Measurements from ENCODE around the gene MAP4. TPM values are rescaled to one million over a fixed set of nuclear protein-coding genes. Genes with fewer than 3 reads are reported as not detected.
A peak's percentile ranks its signal among the peaks of the same experiment; 100 is the strongest.
"Not testable (repeated sequence)": the region's sequence is repeated elsewhere in the genome, so short reads cannot be mapped to it uniquely, and the experiment has no call there.

MAP4 gene
- total RNA-seq, 1 donor from 2014 or later: 471 TPM

DNA sequence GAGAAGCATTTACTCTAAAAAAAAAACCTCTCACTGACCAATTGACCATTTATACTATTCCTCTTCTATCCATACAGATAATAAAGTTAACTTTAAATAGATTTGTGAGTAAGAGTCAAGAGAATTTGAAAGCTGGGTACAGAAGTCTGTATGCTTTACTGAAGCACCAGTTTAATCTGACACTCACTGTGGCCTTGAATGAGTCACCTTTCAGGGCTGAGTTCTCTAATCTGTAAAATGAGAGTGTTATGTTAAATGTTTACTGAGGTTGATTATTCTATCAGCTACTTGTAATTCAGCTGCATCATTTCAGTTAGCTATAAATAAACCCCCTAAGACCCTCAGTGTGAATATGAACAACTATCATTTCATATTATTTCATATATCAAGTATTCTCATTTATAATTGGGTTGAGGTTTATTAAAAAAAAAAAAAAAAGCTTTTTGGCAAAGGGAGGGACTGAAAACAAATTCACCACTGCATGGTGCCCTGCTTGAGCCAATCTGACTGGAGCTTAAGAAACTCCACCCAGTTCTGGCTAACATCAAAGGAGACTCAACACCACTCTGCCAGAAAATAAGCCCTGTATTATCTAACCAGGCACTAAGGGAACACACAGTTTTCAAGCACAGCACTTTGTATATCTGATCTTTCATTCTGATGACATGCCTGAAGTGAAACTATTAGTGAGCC, 2.8 kb downstream of the MAP4 start:
- Mint-ChIP-seq H3K4me1 (ENCODE audit: low read depth, unreplicated experiment) (peaks cover 65% of the 10 kb centered on the region), H3K27ac (ENCODE audit: unreplicated experiment) (peak overlapping the region; percentile 35), H3K27me3 (ENCODE audit: low read depth, unreplicated experiment) (no peaks in the 10 kb centered on the region), H3K4me3 (ENCODE audit: unreplicated experiment) (no peak overlapping the region), H3K36me3 (ENCODE audit: low read depth, unreplicated experiment) (peaks cover 8% of the 10 kb centered on the region), H3K9me3 (ENCODE audit: unreplicated experiment) (no peaks in the 10 kb centered on the region)
- Histone ChIP-seq H3K9ac (ENCODE audit: low read length) (peak overlapping the region; percentile 23), H3K4me3 (ENCODE audit: insufficient read depth, low read depth, low read length) (no peak overlapping the region), H3K4me1 (ENCODE audit: insufficient read depth, low read length) (peaks cover 36% of the 10 kb centered on the region), H3K79me2 (ENCODE audit: insufficient read depth, low read length) (peaks cover 92% of the 10 kb centered on the region), H3K27me3 (ENCODE audit: insufficient read depth, low read length) (no peaks in the 10 kb centered on the region), H3K36me3 (ENCODE audit: insufficient read depth, low read length) (no peaks in the 10 kb centered on the region), H3K9me3 (ENCODE audit: insufficient read depth, low read depth, low read length) (no peaks in the 10 kb centered on the region), H3K27ac (ENCODE audit: low read depth, low read length) (peak overlapping the region; percentile 56), H2AFZ (ENCODE audit: low read depth, low read length) (no peak overlapping the region), H3K4me2 (ENCODE audit: low read length) (peak overlapping the region; percentile 44), H4K20me1 (ENCODE audit: insufficient read depth, low read length) (peaks cover 93% of the 10 kb centered on the region)
- FAIRE-seq (no peak), DNase-seq (ENCODE audit: low read depth) (peak; percentile 87)
- TF ChIP-seq, protein P1, sequence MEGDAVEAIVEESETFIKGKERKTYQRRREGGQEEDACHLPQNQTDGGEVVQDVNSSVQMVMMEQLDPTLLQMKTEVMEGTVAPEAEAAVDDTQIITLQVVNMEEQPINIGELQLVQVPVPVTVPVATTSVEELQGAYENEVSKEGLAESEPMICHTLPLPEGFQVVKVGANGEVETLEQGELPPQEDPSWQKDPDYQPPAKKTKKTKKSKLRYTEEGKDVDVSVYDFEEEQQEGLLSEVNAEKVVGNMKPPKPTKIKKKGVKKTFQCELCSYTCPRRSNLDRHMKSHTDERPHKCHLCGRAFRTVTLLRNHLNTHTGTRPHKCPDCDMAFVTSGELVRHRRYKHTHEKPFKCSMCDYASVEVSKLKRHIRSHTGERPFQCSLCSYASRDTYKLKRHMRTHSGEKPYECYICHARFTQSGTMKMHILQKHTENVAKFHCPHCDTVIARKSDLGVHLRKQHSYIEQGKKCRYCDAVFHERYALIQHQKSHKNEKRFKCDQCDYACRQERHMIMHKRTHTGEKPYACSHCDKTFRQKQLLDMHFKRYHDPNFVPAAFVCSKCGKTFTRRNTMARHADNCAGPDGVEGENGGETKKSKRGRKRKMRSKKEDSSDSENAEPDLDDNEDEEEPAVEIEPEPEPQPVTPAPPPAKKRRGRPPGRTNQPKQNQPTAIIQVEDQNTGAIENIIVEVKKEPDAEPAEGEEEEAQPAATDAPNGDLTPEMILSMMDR (IDR thresholded peaks at IDR 0.05; ENCODE audit: insufficient read depth, low read depth, low read length): no peak
- TF ChIP-seq EZH2 (IDR thresholded peaks at IDR 0.05; ENCODE audit: insufficient read depth, low read length): no peak

DNA sequence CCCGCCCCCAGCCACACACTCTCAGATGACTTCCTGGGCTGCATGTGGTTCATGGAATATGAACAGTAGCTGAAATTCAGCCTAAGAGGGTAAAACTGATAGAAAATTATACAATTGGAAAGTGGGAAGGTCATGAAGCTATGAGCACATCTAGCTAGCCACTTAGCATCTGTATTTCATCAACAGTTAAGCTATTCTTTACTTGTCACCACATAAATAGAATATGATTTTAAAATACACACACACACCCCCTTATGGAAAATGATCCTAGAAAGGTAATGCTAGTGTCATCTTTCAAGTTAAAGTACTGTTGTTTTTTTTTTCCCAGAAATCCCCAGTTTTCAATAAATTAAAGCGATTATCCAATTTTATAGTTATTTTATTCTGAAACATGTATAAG, 3.6 kb downstream of the MAP4 start:
- no peak for TF ChIP-seq EZH2 (IDR thresholded peaks at IDR 0.05; ENCODE audit: insufficient read depth, low read length)
- TF ChIP-seq, protein P1 (IDR thresholded peaks at IDR 0.05; ENCODE audit: insufficient read depth, low read depth, low read length): no peak
- Histone ChIP-seq H3K79me2 (ENCODE audit: insufficient read depth, low read length) (peaks cover 92% of the 10 kb centered on the region), H3K4me1 (ENCODE audit: insufficient read depth, low read length) (peaks cover 36% of the 10 kb centered on the region), H3K27ac (ENCODE audit: low read depth, low read length) (peak overlapping the region; percentile 56), H3K27me3 (ENCODE audit: insufficient read depth, low read length) (no peaks in the 10 kb centered on the region), H3K9ac (ENCODE audit: low read length) (peak overlapping the region; percentile 1), H3K36me3 (ENCODE audit: insufficient read depth, low read length) (no peaks in the 10 kb centered on the region), H4K20me1 (ENCODE audit: insufficient read depth, low read length) (peaks cover 93% of the 10 kb centered on the region), H2AFZ (ENCODE audit: low read depth, low read length) (no peak overlapping the region), H3K9me3 (ENCODE audit: insufficient read depth, low read depth, low read length) (no peaks in the 10 kb centered on the region), H3K4me3 (ENCODE audit: insufficient read depth, low read depth, low read length) (no peak overlapping the region), H3K4me2 (ENCODE audit: low read length) (peak overlapping the region; percentile 18)
- no peak for FAIRE-seq
- Mint-ChIP-seq H3K36me3 (ENCODE audit: low read depth, unreplicated experiment) (peaks cover 14% of the 10 kb centered on the region), H3K4me3 (ENCODE audit: unreplicated experiment) (no peak overlapping the region), H3K4me1 (ENCODE audit: low read depth, unreplicated experiment) (peaks cover 62% of the 10 kb centered on the region), H3K27me3 (ENCODE audit: low read depth, unreplicated experiment) (no peaks in the 10 kb centered on the region), H3K27ac (ENCODE audit: unreplicated experiment) (peak overlapping the region; percentile 35), H3K9me3 (ENCODE audit: unreplicated experiment) (no peaks in the 10 kb centered on the region)
- DNase-seq (ENCODE audit: low read depth): no peak

DNA sequence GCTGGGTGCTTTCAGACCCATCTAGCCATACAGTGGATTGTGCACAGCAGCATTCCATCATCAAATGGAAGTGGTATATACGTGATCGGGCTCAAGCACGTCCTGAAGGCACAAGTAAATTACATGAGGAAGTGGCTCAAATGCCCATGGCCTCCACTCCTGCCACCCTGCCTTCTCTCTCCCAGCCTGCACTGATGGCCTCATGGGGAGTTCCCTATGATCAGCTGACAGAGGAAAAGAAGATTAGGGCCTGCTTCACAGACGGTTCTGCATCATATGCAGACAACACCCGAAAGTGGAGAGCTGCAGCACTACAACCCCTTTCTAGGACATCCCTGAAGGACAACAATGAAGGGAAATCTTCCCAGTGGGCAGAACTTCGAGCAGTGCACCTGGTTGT, 8.2 kb downstream of the MAP4 start:
- H3K27ac Mint-ChIP-seq (ENCODE audit: unreplicated experiment): not testable (repeated sequence)

DNA sequence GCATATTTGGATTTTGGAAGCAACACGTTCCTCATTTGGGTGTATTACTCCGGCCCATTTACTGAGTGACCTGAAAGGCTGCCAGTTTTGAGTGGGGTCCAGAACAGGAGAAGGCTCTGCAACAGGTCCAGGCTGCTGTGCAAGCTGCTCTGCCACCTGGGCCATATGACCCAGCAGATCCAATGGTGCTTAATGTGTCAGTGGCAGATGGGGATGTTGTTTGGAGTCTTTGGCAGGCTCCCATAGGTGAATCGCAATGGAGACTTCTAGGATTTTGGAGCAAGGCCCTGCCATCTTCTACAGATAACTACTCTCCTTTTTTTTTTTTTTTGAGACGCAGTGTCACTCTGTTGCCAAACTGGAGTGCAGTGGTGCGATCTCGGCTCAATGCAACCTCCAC, 8.9 kb downstream of the MAP4 start:
- Histone ChIP-seq H3K79me2 (ENCODE audit: insufficient read depth, low read length) (peaks cover 93% of the 10 kb centered on the region), H4K20me1 (ENCODE audit: insufficient read depth, low read length) (peaks cover 89% of the 10 kb centered on the region)
- H2AFZ ChIP-seq (ENCODE audit: low read depth, low read length); DNase-seq (ENCODE audit: low read depth); H3K27ac Mint-ChIP-seq (ENCODE audit: unreplicated experiment); H3K9me3 ChIP-seq (ENCODE audit: insufficient read depth, low read depth, low read length); H3K9me3 Mint-ChIP-seq (ENCODE audit: unreplicated experiment); H3K27ac ChIP-seq (ENCODE audit: low read depth, low read length); H3K4me1 ChIP-seq (ENCODE audit: insufficient read depth, low read length); H3K4me3 Mint-ChIP-seq (ENCODE audit: unreplicated experiment); FAIRE-seq; H3K27me3 Mint-ChIP-seq (ENCODE audit: low read depth, unreplicated experiment); H3K4me2 ChIP-seq (ENCODE audit: low read length); H3K27me3 ChIP-seq (ENCODE audit: insufficient read depth, low read length); H3K36me3 ChIP-seq (ENCODE audit: insufficient read depth, low read length); H3K9ac ChIP-seq (ENCODE audit: low read length); H3K4me3 ChIP-seq (ENCODE audit: insufficient read depth, low read depth, low read length): not testable (repeated sequence)
- peaks cover 27% of the 10 kb centered on the region for H3K4me1 Mint-ChIP-seq (ENCODE audit: low read depth, unreplicated experiment)
- H3K36me3 Mint-ChIP-seq (ENCODE audit: low read depth, unreplicated experiment): peaks cover 34% of the 10 kb centered on the region

More for the DNA sequence above, 8.2 kb downstream of the MAP4 start:
- peak overlapping the region; percentile 57 for H3K4me3 Mint-ChIP-seq (ENCODE audit: unreplicated experiment)
- FAIRE-seq; DNase-seq (ENCODE audit: low read depth); H3K27me3 ChIP-seq (ENCODE audit: insufficient read depth, low read length); H3K4me2 ChIP-seq (ENCODE audit: low read length); H3K27me3 Mint-ChIP-seq (ENCODE audit: low read depth, unreplicated experiment); H3K4me3 ChIP-seq (ENCODE audit: insufficient read depth, low read depth, low read length); H2AFZ ChIP-seq (ENCODE audit: low read depth, low read length); H3K9me3 Mint-ChIP-seq (ENCODE audit: unreplicated experiment); H3K27ac ChIP-seq (ENCODE audit: low read depth, low read length); H3K9me3 ChIP-seq (ENCODE audit: insufficient read depth, low read depth, low read length); H3K9ac ChIP-seq (ENCODE audit: low read length); H3K36me3 ChIP-seq (ENCODE audit: insufficient read depth, low read length): not testable (repeated sequence)
- peaks cover 34% of the 10 kb centered on the region for H3K36me3 Mint-ChIP-seq (ENCODE audit: low read depth, unreplicated experiment)
- Histone ChIP-seq H3K4me1 (ENCODE audit: insufficient read depth, low read length) (peaks cover 11% of the 10 kb centered on the region), H4K20me1 (ENCODE audit: insufficient read depth, low read length) (peaks cover 94% of the 10 kb centered on the region), H3K79me2 (ENCODE audit: insufficient read depth, low read length) (peaks cover 93% of the 10 kb centered on the region)
- peaks cover 34% of the 10 kb centered on the region for H3K4me1 Mint-ChIP-seq (ENCODE audit: low read depth, unreplicated experiment)

All from astrocyte (in vitro differentiated cells and primary cell).